Astrocyte of the cerebellum (primary cell): Measurements from ENCODE around the gene CREB5.

ENCODE experiments used
- DNase-seq: peaks from one replicate; pipeline ENCODE4 v3.0.0-alpha.2; 2011; ENCODE audit warnings: low read depth
- H3K4me3 ChIP-seq: 2 replicates; pipeline ENCODE4 v1.5.1; 2011; ENCODE audit warnings: mild to moderate bottlenecking, low read depth, low read length, moderate library complexity
- CTCF ChIP-seq: IDR thresholded peaks from 2 replicates; pipeline ENCODE4 v1.5.1; 2012; ENCODE audit warnings: low read length, low read depth, moderate library complexity, mild to moderate bottlenecking; ENCODE audit errors: missing control alignments
- in situ Hi-C: cut with HindIII; loops from 2 replicates; pipeline ENCODE4 v1.10.0; 2017; ENCODE audit warnings: low sequenced_read_pairs

CREB5 gene

DNA sequence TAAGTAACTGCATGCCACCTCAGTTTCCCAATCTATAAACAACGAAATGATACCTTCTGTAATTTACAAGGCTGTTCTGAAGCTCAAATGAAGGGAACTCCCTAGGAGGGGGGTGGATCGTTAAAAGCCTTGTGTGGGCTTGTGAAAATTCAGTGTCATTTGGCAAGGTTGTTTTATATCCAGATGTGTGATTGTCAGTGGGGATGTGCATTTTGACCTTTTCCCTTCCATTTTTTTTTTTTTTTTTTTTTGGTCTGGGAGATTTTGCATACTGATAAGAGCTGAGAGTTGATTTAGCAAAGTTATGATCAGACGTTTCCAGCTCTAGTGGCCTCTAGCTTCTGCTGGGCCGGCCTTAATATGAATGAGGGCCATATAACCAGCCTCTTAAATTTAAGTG is 22.8 kb downstream of the CREB5 start:
- in situ Hi-C loops, result no loop called here
- no peak overlapping the region for H3K4me3 ChIP-seq
- no peak for DNase-seq
- TF ChIP-seq CTCF, result no peak

DNA sequence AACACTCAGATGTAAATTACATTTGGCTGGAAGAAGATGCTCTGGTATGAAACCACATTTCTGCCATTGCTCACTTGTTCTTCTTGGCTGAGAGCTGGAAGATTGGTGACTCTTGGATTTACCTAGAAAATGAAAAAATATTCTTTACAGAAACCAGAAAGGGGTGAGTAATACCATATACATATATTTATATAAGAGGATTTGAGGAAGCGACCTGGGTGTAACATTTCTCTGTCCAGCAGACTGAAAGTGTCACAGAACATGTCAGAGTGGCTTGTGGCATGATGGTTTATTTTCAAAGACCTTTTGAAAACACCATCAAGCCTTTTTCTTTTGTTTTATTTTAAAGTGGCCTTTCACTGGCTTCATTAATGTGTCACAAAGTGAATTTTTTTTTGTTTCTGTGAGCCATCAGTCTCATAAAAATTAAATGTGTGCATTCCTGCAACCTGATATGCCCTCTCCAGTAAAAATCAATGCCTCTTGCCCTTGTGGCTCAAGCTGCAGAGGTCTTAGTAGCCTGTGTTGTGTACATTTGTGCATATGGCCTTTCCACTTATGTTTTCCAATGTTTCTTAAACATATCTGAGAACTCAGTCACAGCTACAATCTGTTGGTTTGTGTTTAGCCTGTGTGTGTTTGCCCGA is 23.5 kb downstream of the CREB5 start:
- DNase-seq, result no peak
- in situ Hi-C loops, result no loop called here
- TF ChIP-seq CTCF, result no peak
- H3K4me3 ChIP-seq, result no peak overlapping the region

DNA sequence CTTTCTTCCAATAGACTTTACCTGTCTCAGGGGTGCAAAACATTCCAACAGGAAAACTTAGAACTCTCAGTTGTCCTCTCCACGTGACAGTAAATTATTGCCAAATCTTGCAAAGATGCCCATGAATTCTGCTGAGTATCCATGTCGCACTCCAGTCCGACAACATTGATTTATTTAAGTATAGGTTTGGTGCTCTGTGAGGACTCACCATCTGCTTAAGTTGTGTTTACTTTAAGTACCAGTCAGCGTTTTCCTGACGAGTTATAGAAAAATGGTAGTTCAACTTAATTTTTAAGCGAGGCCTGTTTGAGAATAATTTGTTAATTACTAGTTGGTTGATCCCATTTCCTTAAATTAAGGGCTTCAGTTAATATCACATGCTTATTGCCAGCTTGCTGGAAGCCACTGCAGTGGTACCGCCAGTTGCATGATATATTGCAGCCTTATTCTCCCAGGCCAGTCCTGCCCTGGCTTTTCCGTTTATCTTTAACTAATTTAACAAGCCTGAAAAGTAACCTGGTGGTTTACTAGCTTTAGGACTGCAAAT is 27.8 kb downstream of the CREB5 start:
- H3K4me3 ChIP-seq, result no peak overlapping the region
- no peak for DNase-seq
- no peak for TF ChIP-seq CTCF
- in situ Hi-C loops, result no loop called here

- in situ Hi-C loops, result no loop called here
- TF ChIP-seq CTCF, result no peak
Observed at GRCh38 chr7:28442540-28443420, 30.5 kb downstream of the CREB5 start.

GRCh38 chr7:28446131-28446530 is 33.8 kb downstream of the CREB5 start:
- in situ Hi-C loops, result no loop called here
- no peak for DNase-seq
- TF ChIP-seq CTCF, result no peak
- no peak overlapping the region for H3K4me3 ChIP-seq

More at GRCh38 chr7:28442540-28443420, 30.5 kb downstream of the CREB5 start:
- no peak for DNase-seq
- no peak overlapping the region for H3K4me3 ChIP-seq

- no peak for DNase-seq
- in situ Hi-C loops, result no loop called here
- TF ChIP-seq CTCF, result no peak
- H3K4me3 ChIP-seq, result no peak overlapping the region
Observed at GRCh38 chr7:28447071-28447470, 34.8 kb downstream of the CREB5 start.
